HEK293 (cell line): ENCODE data around the gene KRTAP5-1.
A peak's percentile ranks its signal among the peaks of the same experiment; 100 is the strongest.

ENCODE experiments used
- BCL11B ChIP-seq: fragments of 450-650 bp; formaldehyde crosslinking; IDR thresholded peaks from 2 replicates; pipeline ENCODE4 v1.5.1; 2016; ENCODE audit warnings: low read depth, missing biosample characterization, missing genetic modification characterization
- KLF8 ChIP-seq: fragments of 450-650 bp; formaldehyde crosslinking; IDR thresholded peaks from 2 replicates; pipeline ENCODE4 v1.5.1; 2016; ENCODE audit warnings: missing biosample characterization, missing genetic modification characterization
- RBAK ChIP-seq: fragments of 450-650 bp; formaldehyde crosslinking; IDR thresholded peaks from 2 replicates; pipeline ENCODE4 v1.5.1; 2016; ENCODE audit warnings: missing biosample characterization, missing genetic modification characterization
- SETDB1 ChIP-seq: IDR thresholded peaks from one replicate; pipeline ENCODE4 v1.6.1; 2017; ENCODE audit warnings: mild to moderate bottlenecking, low read length, moderate library complexity, mixed read lengths; ENCODE audit not compliant: insufficient read length
- ZBTB44 ChIP-seq: fragments of 450-650 bp; IDR thresholded peaks from 2 replicates; pipeline ENCODE4 v1.5.1; 2018; ENCODE audit warnings: missing biosample characterization, mild to moderate bottlenecking, missing genetic modification characterization
- ZBTB8A ChIP-seq: fragments of 450-650 bp; formaldehyde crosslinking; IDR thresholded peaks from 2 replicates; pipeline ENCODE4 v1.5.1; 2016; ENCODE audit warnings: missing biosample characterization, missing genetic modification characterization
- ZFP69B ChIP-seq: fragments of 450-650 bp; formaldehyde crosslinking; IDR thresholded peaks from 2 replicates; pipeline ENCODE4 v1.5.1; 2016; ENCODE audit warnings: missing biosample characterization, missing genetic modification characterization
- ZIC2 ChIP-seq: fragments of 450-650 bp; formaldehyde crosslinking; IDR thresholded peaks from 2 replicates; pipeline ENCODE4 v1.5.1; 2016; ENCODE audit warnings: missing biosample characterization, missing genetic modification characterization
- ZNF121 ChIP-seq: fragments of 450-650 bp; formaldehyde crosslinking; IDR thresholded peaks from 2 replicates; pipeline ENCODE4 v1.5.1; 2016; ENCODE audit warnings: missing biosample characterization, missing genetic modification characterization
- ZNF133 ChIP-seq: fragments of 450-650 bp; formaldehyde crosslinking; IDR thresholded peaks from 2 replicates; pipeline ENCODE4 v1.5.1; 2016; ENCODE audit warnings: missing biosample characterization, missing genetic modification characterization
- ZNF157 ChIP-seq: fragments of 450-650 bp; formaldehyde crosslinking; IDR thresholded peaks from 2 replicates; pipeline ENCODE4 v1.5.1; 2016; ENCODE audit warnings: missing biosample characterization, missing genetic modification characterization
- ZNF221 ChIP-seq: fragments of 450-650 bp; formaldehyde crosslinking; IDR thresholded peaks from 2 replicates; pipeline ENCODE4 v1.5.1; 2017; ENCODE audit warnings: missing biosample characterization, missing genetic modification characterization, borderline replicate concordance
- ZNF341 ChIP-seq: fragments of 450-650 bp; formaldehyde crosslinking; IDR thresholded peaks from 2 replicates; pipeline ENCODE4; 2016; ENCODE audit warnings: low read depth, missing biosample characterization, missing genetic modification characterization
- ZNF37A ChIP-seq: fragments of 450-650 bp; IDR thresholded peaks from 2 replicates; pipeline ENCODE4 v1.5.1; 2018; ENCODE audit warnings: missing biosample characterization, missing genetic modification characterization
- ZNF394 ChIP-seq: fragments of 450-650 bp; formaldehyde crosslinking; IDR thresholded peaks from 2 replicates; pipeline ENCODE4 v1.5.1; 2016; ENCODE audit warnings: missing biosample characterization, missing genetic modification characterization, mild to moderate bottlenecking, moderate library complexity, borderline replicate concordance
- ZNF510 ChIP-seq: fragments of 450-650 bp; formaldehyde crosslinking; IDR thresholded peaks from 2 replicates; pipeline ENCODE4 v1.5.1; 2018; ENCODE audit warnings: mild to moderate bottlenecking, missing genetic modification characterization, missing biosample characterization; ENCODE audit not compliant: insufficient replicate concordance
- ZNF518A ChIP-seq: fragments of 450-650 bp; formaldehyde crosslinking; conservative IDR thresholded peaks from 2 replicates; pipeline ENCODE4 v1.5.1; 2016; ENCODE audit warnings: low read depth, missing biosample characterization, missing genetic modification characterization
- ZNF555 ChIP-seq: fragments of 450-650 bp; formaldehyde crosslinking; conservative IDR thresholded peaks from 2 replicates; pipeline ENCODE4 v1.5.1; 2017; ENCODE audit warnings: missing biosample characterization, mild to moderate bottlenecking, missing genetic modification characterization, inconsistent platforms
- ZNF768 ChIP-seq: fragments of 450-650 bp; formaldehyde crosslinking; IDR thresholded peaks from 2 replicates; pipeline ENCODE4 v1.5.1; 2018; ENCODE audit warnings: missing biosample characterization, mild to moderate bottlenecking, missing genetic modification characterization
- ZNF776 ChIP-seq: fragments of 450-650 bp; formaldehyde crosslinking; IDR thresholded peaks from 2 replicates; pipeline ENCODE4 v1.5.0; 2017; ENCODE audit warnings: missing biosample characterization, missing genetic modification characterization, borderline replicate concordance
- ZNF777 ChIP-seq: fragments of 450-650 bp; formaldehyde crosslinking; IDR thresholded peaks from 2 replicates; pipeline ENCODE4 v1.5.1; 2017; ENCODE audit warnings: missing biosample characterization, missing genetic modification characterization, borderline replicate concordance
- ZSCAN5A ChIP-seq: fragments of 450-650 bp; formaldehyde crosslinking; IDR thresholded peaks from 2 replicates; pipeline ENCODE4 v1.5.1; 2016; ENCODE audit warnings: missing biosample characterization, missing genetic modification characterization

Gene KRTAP5-1

GRCh38 chr11:1573077-1573902 is 11.8 kb downstream of the KRTAP5-1 start (continued):
- TF ChIP-seq ZIC2 (no peak), ZNF510 (tag by site-specific recombination) (no peak), ZNF555 (tag by site-specific recombination) (no peak), ZSCAN5A (no peak), ZFP69B (tag by site-specific recombination) (no peak), ZNF394 (tag by site-specific recombination) (no peak), ZBTB44 (tag by site-specific recombination) (no peak), ZNF768 (no peak), ZNF133 (tag by site-specific recombination) (no peak), ZNF777 (tag by site-specific recombination) (no peak), RBAK (no peak), ZNF776 (no peak), ZNF341 (no peak), ZNF221 (tag by site-specific recombination) (no peak), ZNF37A (tag by site-specific recombination) (no peak), KLF8 (tag by site-specific recombination) (peak; percentile 11; the same call in 1 of the 2 replicates), ZBTB8A (tag by site-specific recombination) (no peak; the same call in 1 of the 2 replicates), ZNF518A (no peak), ZNF121 (0 out of 2 replicates have a peak, but pooled peaks have one; percentile 10), ZNF157 (tag by site-specific recombination) (no peak), BCL11B (tag by site-specific recombination) (no peak), SETDB1 (no peak)
- TF ChIP-seq, all 188 proteins: peak for 12
